Kidney capillary endothelial cell (primary cell): ENCODE measurements around the gene MAD2L2.

Experiments used
- DNase-seq: peaks from one replicate; pipeline ENCODE4 v3.0.0-alpha.2; 2018; ENCODE audit warnings: low spot score

MAD2L2 gene

DNA sequence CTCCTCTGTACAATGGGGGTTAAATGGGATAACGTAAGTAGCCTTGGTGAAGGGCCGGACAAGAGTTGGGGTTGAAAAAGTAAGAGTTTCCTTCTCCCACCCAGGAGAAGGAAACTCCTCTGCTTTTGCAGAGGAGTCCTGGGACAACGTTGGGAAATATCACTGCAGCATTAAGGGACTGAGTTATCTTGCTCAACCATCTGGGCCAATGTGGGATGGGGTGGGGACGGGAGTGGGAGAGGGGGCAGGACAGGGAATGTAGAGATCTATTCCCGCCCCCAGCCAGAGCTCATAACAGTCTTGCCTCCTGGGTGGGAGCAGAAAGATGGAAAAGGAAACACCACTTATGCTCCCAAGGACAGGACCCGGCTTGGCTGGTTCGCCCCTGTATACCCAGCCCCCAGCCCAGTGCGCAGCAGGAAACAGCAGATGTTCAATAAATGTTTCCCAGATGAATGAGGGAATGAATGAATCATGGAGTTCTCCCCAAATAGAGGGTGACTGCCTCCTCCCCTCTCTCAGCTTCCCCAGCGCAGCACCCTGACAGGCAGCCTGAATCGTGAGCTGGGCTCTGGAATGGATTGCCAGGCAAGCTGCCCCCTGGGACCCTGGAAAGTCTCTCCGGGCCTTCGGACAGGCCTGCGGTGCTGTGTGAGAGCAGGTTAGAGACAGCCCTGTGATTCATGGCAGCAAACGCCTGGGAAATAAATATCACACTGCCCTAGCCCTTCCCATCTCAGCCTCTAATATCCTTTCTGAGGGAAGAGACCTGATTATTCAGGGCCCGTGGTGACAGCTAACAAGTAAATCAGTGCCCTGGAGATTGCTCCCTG lies 51.5 kb downstream of the MAD2L2 start:
- no peak for DNase-seq

DNA sequence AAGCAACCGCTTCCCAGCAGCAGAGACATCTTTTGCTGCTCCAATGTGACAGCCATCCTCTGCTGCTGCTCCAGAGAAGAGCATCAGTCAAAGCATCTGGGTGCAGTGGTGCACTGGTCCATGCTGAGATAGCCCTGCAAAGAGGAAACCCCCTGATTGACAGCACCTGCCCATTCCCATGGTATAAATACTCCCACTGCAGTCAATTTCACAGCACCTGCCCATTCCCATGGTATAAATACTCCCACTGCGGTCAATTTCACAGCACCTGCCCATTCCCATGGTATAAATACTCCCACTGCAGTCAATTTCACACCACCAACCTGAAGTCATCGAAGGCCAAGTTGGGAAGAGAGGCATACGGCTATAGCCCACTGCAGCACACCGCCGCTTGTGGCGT lies 52.2 kb downstream of the MAD2L2 start:
- no peak for DNase-seq

DNA sequence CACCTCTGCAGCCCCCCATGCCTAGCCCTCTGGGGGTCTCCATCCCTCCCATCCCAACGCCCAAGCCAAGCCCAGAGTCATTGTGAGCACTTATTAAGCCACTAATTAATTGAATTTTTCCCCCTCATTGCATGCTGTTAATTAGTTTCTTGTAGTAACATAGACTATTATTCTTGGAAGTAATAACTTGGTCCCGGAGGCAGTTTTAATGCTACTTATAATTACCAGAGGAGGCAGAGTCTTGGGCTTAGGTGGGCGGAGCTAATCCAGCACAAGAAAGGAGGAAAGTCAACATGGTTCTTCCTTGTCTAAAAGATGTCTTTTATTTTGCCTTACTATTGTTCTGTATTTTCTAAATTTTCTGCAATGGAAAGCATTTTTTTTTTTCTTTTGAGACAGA lies 54.4 kb downstream of the MAD2L2 start:
- DNase-seq: no peak
